ENCODE data around the gene HOXB8.

DNA sequence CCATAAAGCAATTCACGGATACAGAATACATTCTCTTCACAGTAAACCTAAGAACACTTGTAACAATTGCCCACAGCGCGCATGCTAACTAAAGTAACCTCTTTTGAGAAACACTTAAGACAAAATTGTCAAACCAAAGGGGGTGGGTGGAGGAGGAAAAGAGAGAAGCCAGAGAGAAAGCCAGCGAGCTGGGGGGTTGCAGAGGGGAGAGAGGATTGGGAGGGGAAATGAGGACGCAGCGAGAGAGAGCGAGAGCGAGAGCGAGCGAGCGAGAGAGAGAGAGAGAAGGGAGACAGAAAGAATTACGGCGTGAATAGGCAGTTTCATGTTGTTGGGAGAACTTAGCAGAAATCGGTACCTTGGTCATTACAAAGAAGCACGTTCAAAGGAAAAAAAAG is 2.6 kb downstream of the HOXB8 start:
- TF ChIP-seq POLR2A (IDR thresholded peaks at IDR 0.05) (no peak), POLR2AphosphoS5 (IDR thresholded peaks at IDR 0.05) (no peak), EP300 (IDR thresholded peaks at IDR 0.05; ENCODE audit: low read depth) (no peak)
- TF ChIP-seq, protein P1, sequence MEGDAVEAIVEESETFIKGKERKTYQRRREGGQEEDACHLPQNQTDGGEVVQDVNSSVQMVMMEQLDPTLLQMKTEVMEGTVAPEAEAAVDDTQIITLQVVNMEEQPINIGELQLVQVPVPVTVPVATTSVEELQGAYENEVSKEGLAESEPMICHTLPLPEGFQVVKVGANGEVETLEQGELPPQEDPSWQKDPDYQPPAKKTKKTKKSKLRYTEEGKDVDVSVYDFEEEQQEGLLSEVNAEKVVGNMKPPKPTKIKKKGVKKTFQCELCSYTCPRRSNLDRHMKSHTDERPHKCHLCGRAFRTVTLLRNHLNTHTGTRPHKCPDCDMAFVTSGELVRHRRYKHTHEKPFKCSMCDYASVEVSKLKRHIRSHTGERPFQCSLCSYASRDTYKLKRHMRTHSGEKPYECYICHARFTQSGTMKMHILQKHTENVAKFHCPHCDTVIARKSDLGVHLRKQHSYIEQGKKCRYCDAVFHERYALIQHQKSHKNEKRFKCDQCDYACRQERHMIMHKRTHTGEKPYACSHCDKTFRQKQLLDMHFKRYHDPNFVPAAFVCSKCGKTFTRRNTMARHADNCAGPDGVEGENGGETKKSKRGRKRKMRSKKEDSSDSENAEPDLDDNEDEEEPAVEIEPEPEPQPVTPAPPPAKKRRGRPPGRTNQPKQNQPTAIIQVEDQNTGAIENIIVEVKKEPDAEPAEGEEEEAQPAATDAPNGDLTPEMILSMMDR (IDR thresholded peaks at IDR 0.05), result no peak
